HEK293 (cell line): Measurements from ENCODE around the gene HSPB6.

Experiments
- CTCF ChIA-PET: fragments of 350-600 bp; formaldehyde crosslinking; extraction: SDS; loops from one replicate; lab custom pipeline; 2021; ENCODE audit warnings: antibody characterized with exemption; lab: Yijun Ruan, JAX
- POLR2A ChIA-PET: fragments of 300-600 bp; formaldehyde crosslinking; extraction: SDS; loops from one replicate; lab custom pipeline; 2020; ENCODE audit warnings: antibody characterized with exemption, inconsistent platforms; lab: Yijun Ruan, JAX
- H3K27ac ChIP-seq: fragments of 200-500 bp; sonication (Bioruptor generic); 2 replicates; pipeline ENCODE4 v1.5.1; 2014; ENCODE audit warnings: low read depth, low read length, control low read depth, inconsistent platforms; ENCODE audit errors: extremely low read depth
- H3K36me3 ChIP-seq, 2 experiments: fragments of 200-500 bp in 1 of 2; sonication (Bioruptor generic) in 1 of 2; 1 replicate in 1 of 2; 2 replicates in 1 of 2; pipeline ENCODE4 v1.5.1; 2014 to 2017; ENCODE audit warnings: inconsistent platforms in 2 of 2, low read length in 2 of 2; ENCODE audit not compliant: control insufficient read depth in 2 of 2, insufficient read depth in 1 of 2
- H3K4me1 ChIP-seq: fragments of 200-500 bp; sonication (Bioruptor generic); 2 replicates; pipeline ENCODE4 v1.5.1; 2014; ENCODE audit warnings: mild to moderate bottlenecking, low read length, inconsistent platforms; ENCODE audit not compliant: control insufficient read depth, insufficient read depth
- H3K4me3 ChIP-seq: 2 replicates; pipeline ENCODE4 v1.5.1; 2011; ENCODE audit warnings: low read depth, mild to moderate bottlenecking, control low read depth, low read length, moderate library complexity
- H3K9me3 ChIP-seq: fragments of 200-500 bp; sonication (Bioruptor generic); 2 replicates; pipeline ENCODE4 v1.5.1; 2014; ENCODE audit warnings: low read depth, low read length, inconsistent platforms; ENCODE audit not compliant: control insufficient read depth, insufficient read depth
- ZNF600 ChIP-seq: fragments of 450-650 bp; formaldehyde crosslinking; IDR thresholded peaks from 2 replicates; pipeline ENCODE4 v1.5.1; 2016; ENCODE audit warnings: missing biosample characterization, missing genetic modification characterization

Gene HSPB6

DNA sequence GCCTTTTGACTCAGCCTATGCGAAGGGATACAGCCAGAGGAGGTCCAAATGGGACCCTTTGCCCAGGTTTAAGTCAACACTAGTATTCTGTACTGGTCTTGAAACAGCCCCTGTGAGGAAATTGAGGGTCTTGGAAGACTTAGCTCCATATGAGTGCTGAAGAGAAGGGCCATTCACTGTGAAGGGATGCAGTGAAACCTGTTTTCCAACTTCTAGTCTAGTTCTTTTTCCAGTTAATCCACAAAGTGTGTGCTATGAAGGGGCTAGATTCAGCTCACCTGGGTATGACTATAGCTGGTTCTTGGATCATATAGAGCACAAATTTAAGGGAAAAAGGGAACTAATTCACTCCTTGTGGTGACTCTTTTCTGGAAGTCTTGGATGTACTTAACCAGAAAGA lies 48.4 kb downstream of the HSPB6 start:
- H3K36me3 ChIP-seq = no peaks in the 10 kb centered on the region; a peak in 1 of 3 replicates
- H3K4me1 ChIP-seq = 0 out of 2 replicates have a peak, but pooled peaks cover 2% of the 10 kb centered on the region
- no peak for TF ChIP-seq ZNF600 (tag by site-specific recombination)
- TF ChIP-seq, all 188 proteins: peak for 0
- POLR2A ChIA-PET = interaction anchor here (0.7 to 1.4 kb wide), 6 partner anchors 7 to 112 kb away, joined by 3 to 5 read pairs (median 4); partner anchors contain the start of gene LIN37
- Histone ChIP-seq H3K9me3 (no peaks in the 10 kb centered on the region), H3K4me3 (no peak overlapping the region), H3K27ac (no peak overlapping the region)
- CTCF ChIA-PET = interaction anchor here (0.5 to 4.2 kb wide), 7 partner anchors 14 to 259 kb away, joined by 3 to 29 read pairs (median 4); no protein-coding TSS in a partner anchor
